Measurements from ENCODE around the gene HIGD1A. TPM values are rescaled to one million over a fixed set of nuclear protein-coding genes. Genes with fewer than 3 reads are reported as not detected.

The HIGD1A gene
- total and polyA plus RNA-seq, 2 of the 8 experiments (the other 6 are each of a cell fraction or from before 2014, with no cell fraction given), result 67.3 to 95.4 TPM

DNA sequence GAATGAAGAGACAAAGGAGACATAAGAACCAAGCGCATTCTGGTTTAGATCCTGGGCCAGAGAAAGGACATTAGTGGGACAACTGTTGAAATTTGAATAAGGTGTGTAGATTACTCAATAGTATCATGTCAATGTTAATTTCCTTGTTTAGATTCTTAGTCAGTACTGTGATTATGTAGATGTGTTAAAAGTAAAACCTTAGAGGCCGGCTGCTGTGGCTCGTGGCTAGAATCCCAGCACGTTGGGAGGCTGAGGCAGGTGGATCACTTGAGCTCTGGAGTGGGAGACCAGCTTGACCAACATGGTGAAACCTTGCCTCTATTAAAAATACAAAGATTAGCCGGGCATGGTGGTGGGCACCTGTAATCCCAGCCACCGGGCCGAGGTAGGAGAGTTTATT lies 44.7 kb upstream of the HIGD1A start (continued):
- no peak for TF ChIP-seq SAP30 (IDR thresholded peaks at IDR 0.05; ENCODE audit: insufficient read depth, insufficient replicate concordance, low read length)
- TF ChIP-seq GABPA (IDR thresholded peaks at IDR 0.05; ENCODE audit: borderline replicate concordance, insufficient read depth, low read length), result no peak
- no peak for TF ChIP-seq SRF (IDR thresholded peaks at IDR 0.05; ENCODE audit: low read depth, low read length)
- no peak for TF ChIP-seq SIX5 (IDR thresholded peaks at IDR 0.05; ENCODE audit: low read depth, low read length)
- TF ChIP-seq, protein P1, sequence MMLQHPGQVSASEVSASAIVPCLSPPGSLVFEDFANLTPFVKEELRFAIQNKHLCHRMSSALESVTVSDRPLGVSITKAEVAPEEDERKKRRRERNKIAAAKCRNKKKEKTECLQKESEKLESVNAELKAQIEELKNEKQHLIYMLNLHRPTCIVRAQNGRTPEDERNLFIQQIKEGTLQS (IDR thresholded peaks at IDR 0.05; ENCODE audit: insufficient read depth, low read depth, low read length), result no peak
- no peak for TF ChIP-seq JUND (IDR thresholded peaks at IDR 0.05; ENCODE audit: low read length)
- TF ChIP-seq CREB1 (IDR thresholded peaks at IDR 0.05), result no peak

Measured in H1 (cell line).